LoVo (cell line): ENCODE measurements around the gene ANKRD66.
"Not testable (repeated sequence)": the region's sequence is repeated elsewhere in the genome, so short reads cannot be mapped to it uniquely, and the experiment has no call there.

Source experiments
- DNase-seq: peaks from one replicate; pipeline ENCODE4 v3.0.0-alpha.2; 2016; ENCODE audit warnings: low spot score

The ANKRD66 gene

DNA sequence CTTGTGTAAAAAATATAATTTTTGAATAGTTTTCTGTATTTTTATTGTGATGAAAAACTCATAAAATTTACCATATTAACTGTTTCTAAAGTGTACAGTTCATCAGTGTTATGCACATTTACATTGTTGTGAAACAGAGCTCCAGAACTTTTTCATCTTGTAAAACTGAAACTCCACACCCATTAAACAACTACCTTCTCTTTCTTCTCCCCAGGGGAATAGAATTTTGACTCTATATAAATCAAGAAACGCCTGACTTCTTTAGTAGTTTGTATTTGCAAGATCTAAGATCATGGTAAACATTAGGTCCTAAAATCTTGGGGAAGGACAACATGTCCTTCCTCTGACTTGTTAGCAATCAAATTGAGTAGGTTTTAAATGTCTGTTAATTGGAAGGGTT lies 9.1 kb downstream of the ANKRD66 start:
- DNase-seq, result no peak

DNA sequence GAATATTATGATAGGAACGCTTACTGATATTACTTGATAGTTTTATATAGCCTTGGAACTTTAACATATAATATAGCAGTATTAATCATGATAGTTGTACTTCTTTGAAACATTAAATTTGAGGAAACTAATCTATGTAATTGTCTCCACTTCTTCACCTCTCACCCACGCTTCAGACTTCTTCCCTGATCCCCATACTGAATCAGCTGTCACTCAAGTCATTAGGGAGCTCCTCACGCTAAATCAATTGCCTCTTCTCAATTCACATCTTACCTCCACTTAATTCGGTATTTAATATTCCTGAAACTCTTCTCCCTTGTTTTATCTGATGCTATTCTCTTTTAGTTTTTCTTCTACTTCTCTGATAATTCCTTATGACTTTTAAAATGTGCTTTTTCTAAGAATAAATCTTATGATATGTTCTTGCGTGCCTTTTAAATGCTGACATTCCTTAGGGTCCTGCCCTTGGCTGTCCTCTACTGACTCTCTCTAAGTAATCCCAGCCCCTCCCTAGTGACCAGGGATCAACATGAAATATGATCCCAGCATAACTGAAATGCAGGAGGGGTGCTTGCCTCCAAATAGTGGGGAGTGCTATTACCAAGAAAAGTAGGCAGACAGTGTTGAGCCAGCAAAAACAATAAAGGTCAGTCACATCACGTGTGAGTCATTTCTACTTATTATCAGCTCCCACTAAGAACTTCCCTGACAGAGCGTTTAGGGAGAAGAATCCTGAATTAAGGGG lies 9.9 kb downstream of the ANKRD66 start:
- no peak for DNase-seq

DNA sequence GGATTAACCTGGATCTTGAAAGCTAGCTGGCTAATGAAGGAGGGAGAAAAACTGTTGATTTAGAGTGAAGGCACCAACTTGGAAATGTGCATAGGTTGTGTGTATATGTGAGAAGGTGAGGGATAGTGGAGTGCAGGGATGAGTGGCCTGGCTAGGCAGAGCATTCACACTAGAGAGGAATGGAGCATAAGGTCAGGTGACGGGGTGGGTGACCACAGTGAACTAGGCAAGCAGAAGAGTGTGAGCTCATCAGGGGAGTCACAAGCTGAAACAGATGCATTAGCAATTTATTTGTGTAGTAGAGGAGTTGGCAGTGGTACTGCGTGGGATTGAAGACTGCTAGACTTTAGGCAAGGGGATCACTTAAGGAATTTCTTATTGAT lies 10.5 kb downstream of the ANKRD66 start:
- no peak for DNase-seq

DNA sequence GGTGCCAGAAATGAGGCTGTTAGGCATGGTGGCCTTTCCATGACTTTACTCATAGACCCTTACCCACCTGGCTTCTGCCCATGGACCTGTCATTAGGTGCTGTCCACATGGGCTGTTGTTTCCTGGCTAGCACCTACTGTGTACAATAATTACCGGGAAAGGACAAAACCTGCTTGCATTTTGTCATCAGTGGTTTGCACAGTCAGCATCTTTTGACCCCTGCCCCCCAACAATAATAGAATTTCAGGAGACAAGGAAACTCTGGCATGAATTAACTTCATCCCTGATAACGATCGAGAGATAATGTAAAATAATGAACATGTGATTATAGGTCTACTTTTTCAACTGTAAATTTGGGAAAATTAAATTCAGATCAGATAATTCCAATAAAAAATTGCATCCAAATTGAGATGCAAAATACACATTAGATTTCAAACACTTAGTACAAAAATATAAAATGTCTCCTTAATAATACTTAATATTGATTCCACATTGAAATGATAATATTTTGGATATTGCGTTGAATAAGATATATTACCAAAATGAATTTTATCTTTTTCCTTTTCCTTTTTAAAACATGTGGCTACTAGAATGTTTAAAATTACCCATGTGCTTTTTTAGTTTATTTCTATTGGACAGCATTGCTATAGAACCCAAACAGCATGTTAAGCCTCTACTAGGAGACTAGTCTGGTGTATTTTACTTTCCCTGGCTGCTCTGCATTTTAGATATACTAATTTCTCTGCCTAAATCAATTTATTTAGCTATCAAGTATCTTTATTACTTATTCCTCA lies 12.4 kb downstream of the ANKRD66 start:
- no peak for DNase-seq

DNA sequence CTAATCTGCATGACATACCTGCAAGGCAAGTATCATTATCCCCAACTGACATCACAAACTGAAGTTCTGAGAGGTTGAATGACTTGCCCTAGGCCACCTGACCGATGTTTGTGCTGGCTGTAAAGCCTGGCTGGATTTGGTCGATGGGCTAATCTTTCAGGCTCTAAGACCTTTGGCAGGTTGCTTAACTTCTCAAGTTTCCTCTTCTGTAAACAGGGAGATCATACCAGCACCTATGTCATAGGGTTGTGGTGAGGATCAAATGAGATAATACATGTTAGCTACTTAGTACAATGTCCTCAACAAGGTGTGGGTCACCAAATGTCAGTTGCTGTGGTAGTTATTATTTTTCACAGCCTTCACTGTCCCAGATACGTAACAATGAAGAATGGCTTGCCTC lies 14.2 kb downstream of the ANKRD66 start:
- DNase-seq, result no peak

DNA sequence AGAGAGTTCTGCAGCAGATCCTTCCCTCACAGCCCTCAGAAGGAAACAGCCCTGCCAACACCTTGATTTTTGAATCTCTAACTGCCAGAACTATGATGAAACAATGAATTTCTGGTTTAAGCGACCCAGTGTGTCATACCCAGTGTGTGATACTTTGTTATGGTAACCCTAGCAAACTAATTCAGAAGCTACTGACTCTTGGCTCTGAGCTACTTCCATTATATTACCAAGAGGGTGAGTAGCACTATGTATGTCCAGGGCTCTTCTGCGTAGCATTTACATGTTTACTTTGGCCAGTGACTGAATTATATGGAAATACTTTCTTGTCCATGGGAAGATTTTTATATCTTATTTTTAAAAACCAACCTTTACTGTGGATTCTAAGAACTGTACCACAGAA lies 16.7 kb downstream of the ANKRD66 start:
- DNase-seq, result no peak

DNA sequence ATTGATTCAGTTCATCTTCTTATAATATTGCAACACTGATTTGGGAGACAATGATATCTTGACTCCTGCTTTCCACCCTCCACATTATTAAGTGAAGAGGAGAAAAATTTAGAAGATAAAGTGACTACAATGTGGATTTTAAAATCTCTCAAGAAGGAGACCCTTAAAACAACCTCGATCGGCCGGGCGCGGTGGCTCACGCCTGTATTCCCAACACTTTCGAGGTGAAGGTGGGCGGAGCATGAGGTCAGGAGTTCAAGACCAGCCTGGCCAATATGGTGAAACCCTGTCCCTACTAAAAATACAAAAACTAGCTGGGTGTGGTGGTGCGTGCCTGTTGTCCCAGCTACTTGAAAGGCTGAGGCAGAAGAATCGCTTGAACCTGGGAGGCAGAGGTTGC lies 17.5 kb downstream of the ANKRD66 start:
- not testable (repeated sequence) for DNase-seq

DNA sequence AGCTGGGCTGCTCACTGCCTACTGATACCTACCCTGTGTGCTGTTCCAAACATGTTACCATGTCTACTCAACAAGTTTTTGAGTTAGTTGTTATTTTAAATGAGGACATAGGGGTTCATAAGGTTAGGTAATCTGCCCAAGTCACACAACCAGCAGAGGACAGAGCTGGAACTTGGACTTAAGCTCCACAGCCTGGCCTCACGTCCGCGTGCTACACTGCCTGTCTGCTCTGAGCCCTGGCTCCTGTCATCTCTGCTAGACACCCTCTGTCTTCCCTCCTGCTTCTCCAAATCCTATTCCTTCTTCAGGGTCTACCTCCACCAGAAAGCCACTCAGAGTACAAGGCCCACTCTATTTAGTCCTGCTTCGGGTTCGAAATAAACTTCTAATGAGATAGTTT lies 18.2 kb downstream of the ANKRD66 start:
- DNase-seq, result no peak

DNA sequence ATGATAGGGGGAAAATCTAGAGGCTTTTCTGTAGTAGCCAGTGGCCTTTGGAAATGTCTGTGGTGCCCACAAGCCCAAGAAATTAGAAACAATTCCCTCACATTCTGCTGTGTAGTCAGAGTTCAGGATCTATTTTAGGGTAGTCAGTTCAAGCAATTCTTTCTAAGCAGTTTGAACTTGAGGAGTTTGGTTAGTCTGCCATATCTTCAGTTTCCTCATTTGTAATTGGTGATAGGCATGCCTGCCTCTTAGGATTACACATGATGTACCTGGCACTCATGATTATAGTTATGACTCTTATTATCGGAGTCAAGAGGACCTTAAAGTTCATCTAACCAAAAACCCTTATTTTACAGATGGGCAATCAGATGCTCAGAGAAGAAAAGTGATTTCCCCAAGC lies 25.3 kb downstream of the ANKRD66 start:
- no peak for DNase-seq

DNA sequence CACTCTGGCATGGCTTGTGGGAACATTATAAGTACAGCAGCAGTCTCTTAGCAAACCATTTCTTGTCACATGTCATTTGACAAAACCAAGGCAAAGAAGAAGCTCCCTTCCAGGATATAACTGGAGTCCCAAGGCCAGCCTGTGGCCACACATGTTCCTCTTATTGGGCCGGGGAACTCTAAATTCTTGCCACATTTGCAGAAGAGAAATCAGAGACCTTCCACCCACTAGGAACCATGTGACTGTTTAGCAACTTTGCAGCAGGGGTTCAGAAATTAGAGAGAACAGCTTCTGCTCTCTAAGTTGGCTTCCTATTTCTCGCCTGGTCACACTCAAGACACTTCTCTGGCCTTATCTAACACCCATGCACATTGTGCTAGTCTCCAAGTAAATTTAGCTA lies 26.0 kb downstream of the ANKRD66 start:
- DNase-seq, result no peak

DNA sequence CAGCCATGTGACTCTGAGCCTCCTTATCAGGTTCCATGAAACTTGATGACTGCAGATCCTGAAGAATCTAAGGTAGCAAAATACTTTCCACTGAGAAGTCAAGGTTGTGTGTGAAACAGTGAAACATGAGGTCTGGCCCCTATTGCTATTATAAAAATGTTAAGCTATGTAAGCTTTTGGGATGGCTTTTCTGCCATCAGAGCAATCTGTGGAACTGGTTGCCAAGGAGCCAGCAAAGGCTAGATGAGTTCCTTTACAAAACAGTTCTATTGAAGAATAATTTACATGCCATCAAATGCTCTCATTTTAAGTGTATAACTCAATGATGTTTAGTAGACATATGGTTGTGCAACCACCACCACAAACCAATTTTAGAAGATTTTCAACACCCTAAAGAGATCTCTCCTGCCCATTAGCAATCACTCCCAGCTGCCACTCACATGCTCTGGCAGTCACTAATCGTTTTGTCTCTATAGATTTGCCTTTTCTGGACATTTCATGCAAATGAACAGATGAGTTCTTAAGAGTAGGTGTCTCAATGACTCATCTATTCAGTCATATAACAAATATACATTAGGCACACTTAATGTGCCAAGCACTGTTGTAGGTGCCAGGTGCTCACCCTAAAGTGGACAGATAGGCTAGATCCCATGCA lies 26.6 kb downstream of the ANKRD66 start:
- DNase-seq, result no peak

DNA sequence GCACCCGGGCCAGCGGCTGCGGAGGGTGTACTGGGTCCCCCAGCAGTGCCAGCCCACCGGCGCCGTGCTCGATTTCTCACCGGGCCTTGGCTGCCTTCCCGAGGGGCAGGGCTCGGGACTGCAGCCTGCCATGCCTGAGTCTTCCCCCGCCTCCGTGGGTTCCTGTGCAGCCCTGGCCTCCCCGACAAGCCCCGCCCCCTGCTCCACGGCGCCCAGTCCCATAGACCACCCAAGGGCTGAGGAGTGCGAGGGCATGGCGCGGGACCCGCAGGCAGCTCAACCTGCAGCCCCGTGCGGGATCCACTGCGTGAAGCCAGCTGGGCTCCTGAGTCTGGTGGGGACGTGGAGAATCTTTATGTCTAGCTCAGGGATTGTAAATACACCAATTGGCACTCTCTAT lies 28.0 kb downstream of the ANKRD66 start:
- DNase-seq, result not testable (repeated sequence)

DNA sequence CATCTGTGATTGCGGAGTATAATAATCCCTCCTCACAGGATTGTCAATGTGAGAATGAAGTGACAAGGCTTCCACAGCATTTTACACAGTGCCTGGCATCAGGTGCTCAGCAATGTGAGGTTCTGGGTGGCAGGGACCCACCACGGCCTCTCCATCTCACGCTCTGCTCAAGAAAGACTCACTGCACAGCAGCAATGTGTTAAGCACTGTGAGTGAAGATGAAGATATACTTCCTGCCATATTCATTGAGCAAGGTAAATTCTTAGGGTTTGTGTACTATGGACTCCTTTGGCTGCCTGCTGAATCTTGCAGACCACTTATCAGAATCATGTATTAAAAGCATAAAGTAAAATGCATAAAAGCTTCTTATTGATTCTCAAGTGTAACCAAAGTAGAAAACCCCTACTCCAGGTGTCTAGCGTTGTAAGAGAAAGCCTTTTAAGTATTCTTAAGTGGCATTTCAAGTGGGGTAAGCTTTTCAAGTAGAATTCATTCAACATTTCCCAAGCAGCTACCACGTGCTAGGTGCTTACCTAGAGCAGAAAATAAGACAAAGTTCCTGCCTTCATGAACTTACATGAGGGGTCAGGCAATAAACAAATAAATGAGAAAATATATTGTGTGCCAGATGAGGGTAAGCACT lies 29.5 kb downstream of the ANKRD66 start:
- no peak for DNase-seq

DNA sequence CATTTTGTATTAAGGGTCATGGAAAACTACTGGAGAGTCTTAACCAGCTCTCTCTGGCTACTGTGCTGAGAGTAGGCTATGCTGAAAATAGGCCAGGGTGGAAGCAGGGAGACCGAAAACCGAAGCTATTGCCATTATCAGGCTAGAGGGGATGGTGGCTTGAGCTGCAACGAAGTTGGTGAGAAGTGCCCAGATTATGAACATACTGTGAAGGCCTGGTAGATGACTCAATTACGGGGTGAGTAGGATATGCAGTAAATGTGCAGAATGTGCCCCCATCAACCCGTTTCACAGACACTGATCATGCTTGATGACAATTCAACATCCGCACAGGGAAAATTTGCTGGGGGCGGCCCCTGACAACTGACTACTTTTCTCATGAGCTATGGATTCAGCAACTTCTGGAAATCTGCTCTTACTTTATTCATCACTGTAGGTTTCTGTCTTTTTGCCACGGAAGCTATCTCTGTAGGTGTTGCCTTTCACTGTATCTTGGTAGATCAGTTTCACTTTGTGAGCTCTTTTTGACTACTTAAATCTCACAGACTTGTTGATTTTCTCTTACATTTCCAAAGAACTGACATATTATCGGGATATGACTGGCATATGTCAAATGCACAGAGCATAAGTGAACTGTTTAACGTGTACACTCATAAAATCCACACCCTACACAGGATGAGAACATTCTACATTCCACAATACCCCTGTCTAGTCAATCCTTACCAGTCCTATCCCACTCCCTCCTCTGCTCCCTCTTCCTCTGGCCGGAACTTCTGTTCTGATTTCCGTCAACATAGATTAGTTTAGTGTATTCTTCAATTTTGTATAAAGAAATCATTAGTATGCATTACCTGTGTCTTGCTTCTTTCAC lies 31.0 kb downstream of the ANKRD66 start:
- no peak for DNase-seq

DNA sequence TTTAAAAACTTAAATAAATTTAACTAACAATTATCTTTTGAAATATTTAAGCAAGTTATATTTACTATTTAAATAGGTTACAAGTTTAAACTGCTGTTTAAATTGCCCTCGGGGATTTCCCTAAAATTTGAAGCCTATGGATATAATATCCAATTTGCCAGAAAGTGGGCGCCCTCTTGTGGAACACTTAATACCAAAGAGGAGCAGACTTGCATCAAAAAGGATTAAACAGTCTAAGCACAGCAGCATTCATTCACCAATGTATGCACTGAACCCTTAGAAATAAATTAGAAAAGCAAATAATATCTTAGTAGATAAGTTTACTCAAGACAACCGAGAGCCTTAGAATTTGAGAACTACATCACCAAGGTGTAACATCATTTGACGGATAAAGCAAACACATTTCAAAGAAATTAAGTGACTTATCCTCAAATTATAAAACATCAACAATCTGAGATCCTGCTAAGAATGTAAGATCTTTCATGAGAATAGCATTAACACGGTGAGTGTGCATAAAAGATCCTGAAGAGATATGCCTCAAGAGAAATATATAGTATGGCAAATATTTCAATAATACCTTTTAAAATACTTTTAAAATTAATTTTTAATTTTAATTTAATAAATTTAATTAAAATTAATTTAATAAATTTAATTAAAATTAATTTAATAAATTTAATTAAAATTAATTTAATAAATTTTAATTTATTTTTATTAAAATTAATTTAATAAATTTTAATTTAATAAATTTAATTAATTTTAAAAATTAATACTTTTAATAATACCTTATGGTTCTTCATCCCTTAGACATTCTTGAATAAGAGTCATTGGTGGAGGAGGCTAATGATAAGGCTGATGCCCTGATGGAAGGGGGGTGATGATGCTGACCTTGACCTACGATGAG lies 35.0 kb downstream of the ANKRD66 start:
- DNase-seq, result peak; percentile 67

DNA sequence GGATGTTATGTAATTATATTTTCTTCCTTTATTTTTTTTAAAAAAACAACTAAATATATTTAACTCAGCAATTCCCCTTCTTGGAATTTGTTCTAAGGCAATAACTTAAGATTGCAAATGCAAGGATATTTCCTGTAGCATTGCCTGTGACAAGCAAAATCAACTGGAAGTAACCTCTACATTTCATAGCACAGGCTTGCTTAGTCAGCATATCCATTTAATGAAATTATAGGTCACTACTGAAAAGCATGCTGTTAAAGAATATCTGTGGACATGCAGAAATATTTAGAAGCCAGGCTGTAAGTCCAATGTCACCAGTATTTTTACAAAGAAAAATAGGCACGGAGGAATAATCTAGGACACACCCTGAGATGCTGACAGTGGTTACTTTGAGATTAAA lies 37.8 kb downstream of the ANKRD66 start:
- DNase-seq, result no peak

DNA sequence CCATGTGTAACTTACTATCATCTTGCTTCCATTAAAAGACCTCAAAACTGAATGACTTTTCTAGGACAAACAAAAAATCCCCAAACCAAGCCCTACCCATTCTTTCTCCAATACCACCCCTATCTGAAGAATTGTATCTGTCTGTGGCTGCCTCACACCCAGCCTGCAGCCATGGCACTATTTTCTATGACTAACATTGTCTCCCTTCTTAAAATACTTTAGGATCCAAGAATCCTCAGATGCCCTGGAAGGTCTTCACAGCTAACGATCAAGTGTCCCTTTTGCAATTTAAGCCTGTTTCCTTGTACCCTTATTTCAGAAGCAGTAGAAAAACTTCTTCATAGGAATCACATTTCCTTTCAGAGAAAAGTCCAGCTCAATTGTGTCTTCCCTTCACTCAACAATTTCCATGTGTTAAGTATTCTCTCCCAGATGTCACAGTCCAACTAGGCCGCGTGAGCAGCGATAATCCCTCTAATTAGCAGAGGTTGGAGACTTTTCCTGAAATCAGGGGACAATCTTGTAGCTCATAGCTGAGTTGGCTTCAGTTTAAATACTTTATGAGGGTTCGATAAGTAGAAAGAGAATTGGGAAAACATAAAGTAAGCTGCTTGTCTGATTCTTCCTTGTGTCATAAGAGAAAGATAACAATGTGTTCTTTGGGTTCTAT lies 41.3 kb downstream of the ANKRD66 start:
- DNase-seq, result no peak

DNA sequence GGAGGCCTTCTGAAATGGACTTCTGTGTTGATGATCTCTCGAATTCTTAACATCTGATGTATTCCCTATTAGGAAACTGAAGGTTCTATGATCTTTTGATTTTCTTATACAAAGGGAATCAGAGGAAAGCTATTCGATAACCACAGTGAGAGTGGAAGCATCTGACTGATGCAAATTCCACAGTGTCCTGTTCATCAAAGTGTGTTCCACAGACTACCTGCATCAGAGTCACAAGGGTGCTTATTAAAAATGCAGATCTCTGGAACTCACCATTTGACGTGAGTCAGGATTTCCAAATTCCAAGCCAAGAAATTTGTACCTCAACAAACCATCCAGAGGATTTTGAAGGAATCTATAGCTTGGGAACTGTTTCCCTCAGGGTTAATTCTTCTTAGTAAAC lies 42.1 kb downstream of the ANKRD66 start:
- DNase-seq, result no peak

DNA sequence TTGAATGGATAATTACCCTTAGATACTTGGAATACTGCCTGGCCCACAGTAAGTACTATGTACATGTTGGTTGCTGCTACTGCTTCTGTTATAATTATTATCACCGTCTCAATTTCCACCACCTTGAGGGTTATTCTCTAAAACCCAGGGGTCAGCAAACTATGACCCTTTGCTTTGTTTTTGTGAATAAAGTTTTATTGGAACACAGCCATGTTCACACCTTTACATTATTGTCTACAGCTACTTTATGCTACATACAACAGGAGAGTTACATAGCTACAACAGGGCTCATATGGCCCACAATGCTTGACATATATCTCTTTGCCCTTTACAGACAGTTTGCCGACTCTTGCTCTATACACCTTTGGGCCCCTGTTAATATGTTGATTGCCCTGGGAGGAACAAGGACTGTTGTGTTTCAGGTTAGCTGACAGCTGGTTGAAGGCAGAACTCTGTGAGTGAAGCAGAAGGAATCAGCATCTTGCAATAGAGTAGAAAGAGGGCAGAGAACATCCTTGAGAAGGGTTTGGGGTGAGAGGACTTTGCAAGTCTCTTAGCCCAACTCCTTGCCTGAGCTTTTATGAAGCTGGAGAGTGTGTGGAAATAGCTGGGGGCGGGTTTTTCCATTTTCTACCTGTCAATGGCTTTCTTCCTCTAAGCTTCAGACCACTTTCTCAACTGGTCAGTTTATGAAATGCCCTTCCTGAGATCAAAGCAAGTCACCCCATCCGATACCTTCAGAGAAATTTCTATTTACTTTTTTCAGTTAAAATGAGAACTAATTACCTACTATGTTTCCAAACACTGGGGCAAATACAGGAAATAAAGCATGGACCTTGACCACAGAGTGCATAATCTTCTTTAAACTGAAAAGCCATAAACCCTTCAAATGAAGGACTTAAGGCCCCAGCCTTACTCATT lies 43.0 kb downstream of the ANKRD66 start:
- DNase-seq, result no peak
